22Rv1 (cell line): ENCODE data around the gene SLC1A3.

Experiments
- ZFX ChIP-seq: fragments of 450-650 bp; IDR thresholded peaks from 2 replicates; pipeline ENCODE4 v1.6.1; 2017; ENCODE audit warnings: antibody characterized with exemption, borderline replicate concordance
- TF ChIP-seq, protein P1 (sequence below): fragments of 450-650 bp; IDR thresholded peaks from 2 replicates; pipeline ENCODE4 v1.5.1; 2017; ENCODE audit warnings: mild to moderate bottlenecking

DNA sequence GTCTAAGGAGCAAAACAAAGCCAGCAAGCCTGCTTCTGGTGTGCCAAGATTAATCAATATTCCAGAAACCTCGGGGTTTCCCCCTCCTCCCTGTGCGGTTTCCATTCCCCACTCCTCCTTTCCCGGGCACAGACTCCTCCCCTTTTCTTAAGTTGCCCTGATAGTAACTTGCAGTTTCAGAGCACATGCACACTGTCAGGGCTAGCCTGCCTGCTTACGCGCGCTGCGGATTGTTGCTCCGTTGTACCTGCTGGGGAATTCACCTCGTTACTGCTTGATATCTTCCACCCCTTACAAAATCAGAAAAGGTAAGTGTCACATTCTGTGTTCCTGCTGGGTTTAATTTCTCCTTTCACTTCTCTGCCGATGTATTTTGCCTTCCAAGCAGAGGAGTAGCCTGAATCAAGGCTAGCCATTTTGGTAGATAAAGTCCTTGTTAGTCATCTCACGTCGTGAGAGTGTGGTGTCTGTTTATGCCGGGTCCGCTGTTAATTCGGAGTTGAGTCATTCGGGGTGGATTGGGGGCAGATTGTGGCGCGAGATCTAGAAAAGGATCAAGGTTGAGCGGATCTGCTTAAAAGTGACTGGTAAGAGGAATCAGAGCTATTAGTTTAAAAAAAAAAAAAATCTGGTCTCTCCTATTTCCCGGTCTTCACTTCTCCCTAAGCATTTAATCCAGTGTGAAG, at the start of gene SLC1A3:
- TF ChIP-seq, protein P1, sequence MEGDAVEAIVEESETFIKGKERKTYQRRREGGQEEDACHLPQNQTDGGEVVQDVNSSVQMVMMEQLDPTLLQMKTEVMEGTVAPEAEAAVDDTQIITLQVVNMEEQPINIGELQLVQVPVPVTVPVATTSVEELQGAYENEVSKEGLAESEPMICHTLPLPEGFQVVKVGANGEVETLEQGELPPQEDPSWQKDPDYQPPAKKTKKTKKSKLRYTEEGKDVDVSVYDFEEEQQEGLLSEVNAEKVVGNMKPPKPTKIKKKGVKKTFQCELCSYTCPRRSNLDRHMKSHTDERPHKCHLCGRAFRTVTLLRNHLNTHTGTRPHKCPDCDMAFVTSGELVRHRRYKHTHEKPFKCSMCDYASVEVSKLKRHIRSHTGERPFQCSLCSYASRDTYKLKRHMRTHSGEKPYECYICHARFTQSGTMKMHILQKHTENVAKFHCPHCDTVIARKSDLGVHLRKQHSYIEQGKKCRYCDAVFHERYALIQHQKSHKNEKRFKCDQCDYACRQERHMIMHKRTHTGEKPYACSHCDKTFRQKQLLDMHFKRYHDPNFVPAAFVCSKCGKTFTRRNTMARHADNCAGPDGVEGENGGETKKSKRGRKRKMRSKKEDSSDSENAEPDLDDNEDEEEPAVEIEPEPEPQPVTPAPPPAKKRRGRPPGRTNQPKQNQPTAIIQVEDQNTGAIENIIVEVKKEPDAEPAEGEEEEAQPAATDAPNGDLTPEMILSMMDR = no peak
- no peak for TF ChIP-seq ZFX
